Tracheal epithelial cell (primary cell): ENCODE measurements around the gene S1PR2. TPM values are rescaled to one million over a fixed set of nuclear protein-coding genes. Genes with fewer than 3 reads are reported as not detected.

ENCODE experiments used
- total RNA-seq: library from RNA; depleted of rRNA; stranded (reverse); fragments of >200 nt; gene quantifications from 2 replicates; pipeline ENCODE4 v1.2.1, GENCODE V29; 2014

Gene S1PR2, protein sequence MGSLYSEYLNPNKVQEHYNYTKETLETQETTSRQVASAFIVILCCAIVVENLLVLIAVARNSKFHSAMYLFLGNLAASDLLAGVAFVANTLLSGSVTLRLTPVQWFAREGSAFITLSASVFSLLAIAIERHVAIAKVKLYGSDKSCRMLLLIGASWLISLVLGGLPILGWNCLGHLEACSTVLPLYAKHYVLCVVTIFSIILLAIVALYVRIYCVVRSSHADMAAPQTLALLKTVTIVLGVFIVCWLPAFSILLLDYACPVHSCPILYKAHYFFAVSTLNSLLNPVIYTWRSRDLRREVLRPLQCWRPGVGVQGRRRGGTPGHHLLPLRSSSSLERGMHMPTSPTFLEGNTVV
- total RNA-seq, result 1.1 and 2.7 TPM in 2 replicates

DNA sequence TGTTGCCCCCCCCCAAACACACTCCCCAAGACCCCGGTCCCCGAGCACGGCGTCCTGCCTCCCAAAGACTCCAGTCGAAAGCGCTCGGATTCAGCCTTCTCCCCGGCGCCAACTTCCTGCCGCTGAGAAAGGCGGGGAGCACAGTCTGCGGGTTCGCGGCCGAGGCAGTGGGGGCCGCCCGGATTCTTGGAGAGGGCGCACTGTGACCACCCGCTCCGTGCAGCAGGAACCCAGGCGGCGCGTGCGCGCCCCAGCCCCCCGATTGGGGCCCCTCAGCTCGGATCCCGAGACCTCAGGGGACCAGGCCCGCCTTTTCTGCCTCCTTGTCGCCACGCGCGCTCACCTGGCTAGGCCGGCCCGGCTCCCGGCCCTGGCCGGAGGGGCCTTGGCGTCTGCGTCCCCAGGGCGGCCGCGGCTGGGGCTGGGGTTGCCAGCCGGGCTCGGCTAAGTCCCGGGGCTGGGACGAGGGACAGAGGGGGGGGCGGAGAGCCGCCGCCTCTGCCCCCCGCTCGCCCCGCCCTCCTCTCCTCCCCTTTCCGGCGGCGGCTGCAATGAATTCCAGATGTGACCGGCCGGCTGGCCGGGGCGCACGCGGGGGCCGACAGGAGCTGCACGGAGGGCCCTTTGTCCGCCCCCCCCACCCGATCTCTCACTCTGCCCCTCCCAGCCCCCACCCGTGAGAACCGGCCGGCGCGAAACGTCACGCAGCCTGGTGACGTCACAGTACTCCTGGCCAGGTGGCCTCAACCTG lies at the start of gene S1PR2:
Gene S1PR2 (minus strand): TSS at position 471 of the 751 bp plus-strand sequence. CDS start 6,426 bp downstream, outside the sequence.

DNA sequence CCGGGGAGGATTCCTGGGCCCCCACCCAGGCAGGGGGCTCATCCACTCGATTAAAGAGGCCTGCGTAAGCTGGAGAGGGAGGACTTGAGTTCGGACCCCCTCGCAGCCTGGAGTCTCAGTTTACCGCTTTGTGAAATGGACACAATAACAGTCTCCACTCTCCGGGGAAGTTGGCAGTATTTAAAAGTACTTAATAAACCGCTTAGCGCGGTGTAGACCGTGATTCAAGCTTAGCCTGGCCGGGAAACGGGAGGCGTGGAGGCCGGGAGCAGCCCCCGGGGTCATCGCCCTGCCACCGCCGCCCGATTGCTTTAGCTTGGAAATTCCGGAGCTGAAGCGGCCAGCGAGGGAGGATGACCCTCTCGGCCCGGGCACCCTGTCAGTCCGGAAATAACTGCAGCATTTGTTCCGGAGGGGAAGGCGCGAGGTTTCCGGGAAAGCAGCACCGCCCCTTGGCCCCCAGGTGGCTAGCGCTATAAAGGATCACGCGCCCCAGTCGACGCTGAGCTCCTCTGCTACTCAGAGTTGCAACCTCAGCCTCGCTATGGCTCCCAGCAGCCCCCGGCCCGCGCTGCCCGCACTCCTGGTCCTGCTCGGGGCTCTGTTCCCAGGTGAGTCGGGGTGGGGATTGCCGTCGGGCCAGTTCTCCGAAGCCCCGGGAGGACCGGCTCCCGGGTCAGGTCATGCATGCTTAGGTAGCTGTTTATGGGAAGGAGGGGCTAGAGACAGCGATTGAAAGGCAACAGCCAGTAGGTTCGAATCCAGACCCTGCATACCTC lies 39.7 kb upstream of the S1PR2 start, which contains the start of gene ICAM1:
Gene ICAM1 (plus strand): TSS at position 505 of the 779 bp plus-strand sequence. CDS start 40 bp downstream, at position 545.

DNA sequence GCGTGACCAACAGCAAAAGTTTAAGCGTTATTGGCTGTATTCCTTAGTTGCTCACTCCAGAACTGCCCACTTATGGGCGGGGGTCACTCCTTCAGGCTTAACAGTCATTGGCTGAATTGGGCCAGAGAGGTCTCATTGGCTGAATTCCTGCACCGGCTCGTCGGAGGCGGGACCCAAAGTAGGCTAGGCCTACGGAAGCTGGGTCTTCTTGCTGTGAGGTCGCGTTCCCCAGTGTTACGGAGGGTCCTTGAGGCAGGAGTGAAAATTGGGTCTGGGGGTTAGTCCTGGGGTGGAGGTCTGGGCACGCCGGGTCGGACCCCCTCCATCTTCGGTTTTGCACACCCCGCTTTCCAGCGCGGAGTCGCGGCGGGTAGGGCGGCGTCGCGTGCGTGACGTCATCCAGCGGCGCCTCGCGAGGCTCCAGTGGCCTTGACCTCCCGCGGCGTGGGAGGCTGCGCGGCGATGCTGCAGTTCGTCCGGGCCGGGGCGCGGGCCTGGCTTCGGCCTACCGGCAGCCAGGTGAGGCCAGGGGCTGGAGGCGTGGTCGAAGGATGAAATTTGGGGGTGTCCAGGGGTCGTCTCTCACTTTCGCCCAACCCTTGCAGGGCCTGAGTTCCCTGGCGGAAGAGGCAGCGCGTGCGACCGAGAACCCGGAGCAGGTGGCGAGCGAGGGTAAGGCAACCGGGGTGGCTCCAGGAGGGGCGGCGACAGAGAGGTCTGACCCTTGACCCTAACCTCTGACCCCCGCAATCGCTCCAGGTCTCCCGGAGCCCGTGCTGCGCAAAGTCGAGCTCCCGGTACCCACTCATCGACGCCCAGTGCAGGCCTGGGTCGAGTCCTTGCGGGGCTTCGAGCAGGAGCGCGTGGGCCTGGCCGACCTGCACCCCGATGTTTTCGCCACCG lies 20.9 kb upstream of the S1PR2 start, which contains the start of gene MRPL4:
Gene MRPL4 (plus strand): TSS at position 423 of the 903 bp plus-strand sequence. CDS start 40 bp downstream, at position 463.

DNA sequence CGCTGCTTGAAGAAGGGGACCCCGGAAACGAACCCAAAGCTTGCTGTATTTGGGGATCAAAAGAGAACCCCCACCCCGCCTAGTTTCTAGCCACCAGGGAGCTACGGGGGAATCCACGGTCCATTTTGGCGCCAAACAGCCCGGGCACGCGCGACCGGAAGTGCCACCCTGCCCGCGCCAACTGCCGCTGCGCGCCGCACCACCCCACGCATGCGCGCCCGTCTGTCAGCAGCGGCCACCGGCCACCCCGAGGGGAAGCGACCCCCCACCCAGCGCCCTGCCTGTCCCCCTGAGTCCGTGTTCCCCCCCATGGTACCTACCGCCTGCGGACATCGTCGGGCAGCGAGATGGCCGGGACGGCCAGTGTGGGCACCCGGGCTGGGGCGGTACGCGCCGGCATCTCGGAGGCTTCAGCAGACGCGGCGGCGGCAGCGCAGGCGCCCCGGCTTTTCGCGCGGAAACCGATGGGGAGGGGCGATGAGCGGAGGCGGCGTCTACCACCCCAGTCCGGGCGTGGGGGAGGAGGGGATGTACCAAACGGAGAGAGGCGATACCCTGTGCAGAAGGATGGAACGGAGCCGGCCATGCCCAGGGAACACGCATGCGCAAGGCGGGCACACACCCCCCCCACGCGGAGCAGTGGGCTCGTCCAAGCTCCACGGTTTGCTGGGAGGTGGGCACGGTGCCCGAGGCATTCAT lies 36.5 kb downstream of the S1PR2 start, which contains the start of gene DNMT1:
Gene DNMT1 (minus strand): TSS at position 454 of the 699 bp plus-strand sequence. CDS start 54 bp downstream, at position 400.

Other genes with a start within 250 kb of the S1PR2 start
- 1.2 TPM in 1 of 2 replicates, not detected in the other for gene COL5A3, start 220.8 kb downstream of the S1PR2 start, total RNA-seq
- gene RDH8, start 217.8 kb downstream of the S1PR2 start, total RNA-seq, result not detected in 2 replicates
- gene SHFL, start 145.0 kb downstream of the S1PR2 start, total RNA-seq, result 4.5 and 15.2 TPM in 2 replicates
- gene ANGPTL6, start 128.7 kb downstream of the S1PR2 start, total RNA-seq, result not detected in 2 replicates
- gene PPAN, start 125.0 kb downstream of the S1PR2 start, total RNA-seq, result 27.3 and 48.0 TPM in 2 replicates
- gene P2RY11, start 119.6 kb downstream of the S1PR2 start, total RNA-seq, result 1.7 and 1.9 TPM in 2 replicates
- gene EIF3G, start 111.4 kb downstream of the S1PR2 start, total RNA-seq, result 301 and 383 TPM in 2 replicates
- gene DNMT1, start 36.4 kb downstream of the S1PR2 start, total RNA-seq, result 12.8 and 19.3 TPM in 2 replicates
- gene MRPL4, start 20.9 kb upstream of the S1PR2 start, total RNA-seq, result 29.2 and 30.1 TPM in 2 replicates
- gene ICAM1, start 39.8 kb upstream of the S1PR2 start, total RNA-seq, result 5.5 and 40.5 TPM in 2 replicates
- 32.3 and 40.3 TPM in 2 replicates for gene ICAM4, start 55.6 kb upstream of the S1PR2 start, total RNA-seq
- 13.2 and 32.0 TPM in 2 replicates for gene ICAM5, start 58.6 kb upstream of the S1PR2 start, total RNA-seq
- gene ZGLP1, start 78.5 kb upstream of the S1PR2 start, total RNA-seq, result 0.21 and 0.48 TPM in 2 replicates
- gene FDX2, start 84.7 kb upstream of the S1PR2 start, total RNA-seq, result 23.6 and 28.6 TPM in 2 replicates
- gene RAVER1, start 102.2 kb upstream of the S1PR2 start, total RNA-seq, result 7.7 and 8.5 TPM in 2 replicates
- 3.4 and 4.1 TPM in 2 replicates for gene ICAM3, start 108.3 kb upstream of the S1PR2 start, total RNA-seq
- 34.5 and 70.8 TPM in 2 replicates for gene TYK2, start 149.2 kb upstream of the S1PR2 start, total RNA-seq
- gene CDC37, start 172.2 kb upstream of the S1PR2 start, total RNA-seq, result 100 and 206 TPM in 2 replicates
- 0.48 and 0.64 TPM in 2 replicates for gene PDE4A, start 189.2 kb upstream of the S1PR2 start, total RNA-seq